Natural killer cell (primary cell): ENCODE data around the gene ZACN. TPM values are rescaled to one million over a fixed set of nuclear protein-coding genes. Genes with fewer than 3 reads are reported as not detected.
A peak's percentile ranks its signal among the peaks of the same experiment; 100 is the strongest.

Experiments
- ATAC-seq, 3 donors: fragments of 150-1000 bp in 2 of 3; fragments of 200-7000 bp in 1 of 3; cut with Tn5 transposase; 1 replicate in 1 of 3; 2 replicates in 2 of 3; pipeline ENCODE4 v1.10.0; 2021; ENCODE audit warnings: mild to moderate bottlenecking in 2 of 3, moderate library complexity in 2 of 3
- DNase-seq, 2 donors: peaks; one replicate each; pipeline versions ENCODE4 v3.0.0 to v3.0.0-alpha.2; 2013 to 2021; ENCODE audit warnings: mixed read lengths in 1 of 2
- H3K27ac ChIP-seq: one replicate; pipeline ENCODE4 v1.5.1; 2013; ENCODE audit warnings: mild to moderate bottlenecking, low read length
- H3K27me3 ChIP-seq: one replicate; pipeline ENCODE4 v1.6.1; 2013; ENCODE audit warnings: low read length; ENCODE audit not compliant: control insufficient read depth, insufficient read depth
- H3K36me3 ChIP-seq: one replicate; pipeline ENCODE4 v1.6.1; 2013; ENCODE audit warnings: low read length; ENCODE audit not compliant: control insufficient read depth, insufficient read depth
- H3K4me1 ChIP-seq: one replicate; pipeline ENCODE4 v1.6.1; 2013; ENCODE audit warnings: low read length; ENCODE audit not compliant: control insufficient read depth, insufficient read depth
- H3K4me3 ChIP-seq: one replicate; pipeline ENCODE4 v1.5.1; 2013; ENCODE audit warnings: low read length
- H3K9me3 ChIP-seq: one replicate; pipeline ENCODE4 v1.6.1; 2013; ENCODE audit warnings: low read length; ENCODE audit not compliant: control insufficient read depth, insufficient read depth
- H3K27ac Mint-ChIP-seq, 2 donors: one replicate each; pipeline ENCODE4 v1.8.0; 2022; ENCODE audit warnings: mild to moderate bottlenecking in 2 of 2, mixed read lengths in 2 of 2, moderate library complexity in 1 of 2
- H3K27me3 Mint-ChIP-seq, 2 donors: one replicate each; pipeline ENCODE4 v1.8.0; 2022; ENCODE audit warnings: low read depth in 2 of 2, mixed read lengths in 2 of 2
- H3K36me3 Mint-ChIP-seq: one replicate; pipeline ENCODE4 v1.8.0; 2022; ENCODE audit warnings: mixed read lengths
- H3K4me1 Mint-ChIP-seq, 2 donors: one replicate each; pipeline ENCODE4 v1.8.0; 2022; ENCODE audit warnings: mixed read lengths in 2 of 2
- H3K4me3 Mint-ChIP-seq: one replicate; pipeline ENCODE4 v1.8.0; 2022; ENCODE audit warnings: mild to moderate bottlenecking, moderate library complexity, mixed read lengths
- H3K9me3 Mint-ChIP-seq, 2 donors: one replicate each; pipeline ENCODE4 v1.8.0; 2022; ENCODE audit warnings: mixed read lengths in 2 of 2
- WGBS: methylation state at CpG from one replicate; pipeline ENCODE4 v1.1.7; 2013; ENCODE audit warnings: missing lambda C conversion rate; ENCODE audit not compliant: insufficient coverage; 5-methylcytosine and 5-hydroxymethylcytosine counted together
- intact Hi-C: fragments of 100-400 bp; cut with micrococcal nuclease; formaldehyde crosslinking; loops from one replicate; pipeline ENCODE4 v1.14.2; 2022
- total RNA-seq, 4 donors: library from RNA; stranded (reverse); fragments of 120-200 nt in 1 of 4; gene quantifications; one replicate each; pipeline versions ENCODE4 v1.2.3 to v1.2.4, GENCODE V29; 2013 to 2022
- TF ChIP-seq, protein P1 (sequence below): fragments of 200-600 bp; IDR thresholded peaks from one replicate; pipeline ENCODE4 v1.8.0; 2022; ENCODE audit warnings: antibody characterized with exemption

Gene ZACN
- total RNA-seq, 3 donors from 2014 or later (not counting 1 experiment from before 2014, with no cell fraction given): 0.28 to 0.80 (median 0.50) TPM

DNA sequence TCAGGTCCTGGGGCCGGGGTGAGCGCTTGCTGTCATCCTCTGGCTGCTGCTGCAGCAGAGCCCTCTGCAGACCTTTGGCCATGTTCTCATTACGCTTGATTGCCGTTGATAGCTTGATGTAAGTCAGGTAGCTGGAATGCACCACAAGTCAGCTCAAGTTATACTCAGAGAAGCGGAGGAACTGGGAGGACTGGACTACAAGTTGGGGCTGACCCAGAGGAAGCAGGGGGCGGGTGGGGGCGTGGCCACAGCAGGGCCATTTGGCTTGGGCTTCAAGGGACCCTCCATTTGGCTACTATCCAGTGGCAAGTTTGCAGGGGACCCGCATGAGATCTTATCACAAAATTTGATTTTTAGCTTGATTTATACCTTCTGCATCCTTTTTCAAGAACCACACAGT lies 32.9 kb upstream of the ZACN start:
- Histone ChIP-seq H3K27me3 (no peaks in the 10 kb centered on the region), H3K36me3 (peaks cover 94% of the 10 kb centered on the region), H3K27ac (no peak overlapping the region), H3K4me1 (no peaks in the 10 kb centered on the region), H3K9me3 (no peaks in the 10 kb centered on the region), H3K4me3 (no peak overlapping the region)
- WGBS: 94% methylated on average over 8 of the region's 8 CpGs
- DNase-seq (no peak), ATAC-seq (no peak)
- Mint-ChIP-seq H3K27ac (no peak overlapping the region), H3K27me3 (no peaks in the 10 kb centered on the region), H3K36me3 (peaks cover 38% of the 10 kb centered on the region), H3K4me1 (peaks cover 0 to 11% of the 10 kb centered on the region in 2 donors), H3K9me3 (no peaks in the 10 kb centered on the region), H3K4me3 (no peak overlapping the region)
- intact Hi-C loops: no loop called here
- TF ChIP-seq, protein P1, sequence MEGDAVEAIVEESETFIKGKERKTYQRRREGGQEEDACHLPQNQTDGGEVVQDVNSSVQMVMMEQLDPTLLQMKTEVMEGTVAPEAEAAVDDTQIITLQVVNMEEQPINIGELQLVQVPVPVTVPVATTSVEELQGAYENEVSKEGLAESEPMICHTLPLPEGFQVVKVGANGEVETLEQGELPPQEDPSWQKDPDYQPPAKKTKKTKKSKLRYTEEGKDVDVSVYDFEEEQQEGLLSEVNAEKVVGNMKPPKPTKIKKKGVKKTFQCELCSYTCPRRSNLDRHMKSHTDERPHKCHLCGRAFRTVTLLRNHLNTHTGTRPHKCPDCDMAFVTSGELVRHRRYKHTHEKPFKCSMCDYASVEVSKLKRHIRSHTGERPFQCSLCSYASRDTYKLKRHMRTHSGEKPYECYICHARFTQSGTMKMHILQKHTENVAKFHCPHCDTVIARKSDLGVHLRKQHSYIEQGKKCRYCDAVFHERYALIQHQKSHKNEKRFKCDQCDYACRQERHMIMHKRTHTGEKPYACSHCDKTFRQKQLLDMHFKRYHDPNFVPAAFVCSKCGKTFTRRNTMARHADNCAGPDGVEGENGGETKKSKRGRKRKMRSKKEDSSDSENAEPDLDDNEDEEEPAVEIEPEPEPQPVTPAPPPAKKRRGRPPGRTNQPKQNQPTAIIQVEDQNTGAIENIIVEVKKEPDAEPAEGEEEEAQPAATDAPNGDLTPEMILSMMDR: no peak

DNA sequence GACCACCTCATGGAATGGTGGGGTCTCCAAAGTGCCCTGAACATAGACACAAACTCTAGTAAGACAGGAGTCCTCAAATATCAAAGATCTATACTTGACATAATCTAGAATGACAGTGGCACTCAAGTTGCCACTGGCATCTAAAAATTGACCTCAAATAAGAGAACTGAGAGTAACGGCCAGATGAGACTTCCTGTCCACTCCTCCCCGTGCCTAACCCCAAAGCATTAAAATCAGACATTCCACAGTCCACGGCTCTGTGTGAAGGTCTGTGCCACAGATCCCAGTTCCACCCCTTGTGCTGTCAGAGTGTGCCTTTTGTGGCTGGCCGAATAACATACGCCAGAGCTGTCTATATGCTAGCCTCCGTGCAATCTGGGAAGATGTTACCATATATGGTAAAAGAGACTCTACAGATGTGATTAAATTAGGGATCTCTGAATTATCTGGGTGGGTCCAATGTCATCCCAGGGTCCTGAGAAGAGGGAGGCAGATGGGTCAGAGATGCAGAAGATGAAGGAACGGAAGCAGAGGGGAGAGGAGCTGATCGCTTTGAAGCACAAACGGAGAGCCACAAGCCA lies 30.9 kb upstream of the ZACN start:
- no peak overlapping the region for H3K27ac ChIP-seq
- no peaks in the 10 kb centered on the region for H3K4me1 ChIP-seq
- WGBS: 82% methylated on average over 9 of the region's 9 CpGs
- H3K27ac Mint-ChIP-seq: peak overlapping the region in 1 of 2 donors; percentile 25
- DNase-seq (no peak), ATAC-seq (no peak)
- no peak overlapping the region for H3K4me3 Mint-ChIP-seq
- H3K9me3 Mint-ChIP-seq: no peaks in the 10 kb centered on the region
- H3K36me3 Mint-ChIP-seq: peaks cover 38% of the 10 kb centered on the region
- H3K36me3 ChIP-seq: peaks cover 86% of the 10 kb centered on the region
- H3K9me3 ChIP-seq: no peaks in the 10 kb centered on the region
- intact Hi-C loops: no loop called here
- no peaks in the 10 kb centered on the region for H3K27me3 Mint-ChIP-seq
- peaks cover 0 to 15% of the 10 kb centered on the region in 2 donors for H3K4me1 Mint-ChIP-seq
- H3K27me3 ChIP-seq: no peaks in the 10 kb centered on the region
- no peak overlapping the region for H3K4me3 ChIP-seq
- TF ChIP-seq, protein P1: no peak

DNA sequence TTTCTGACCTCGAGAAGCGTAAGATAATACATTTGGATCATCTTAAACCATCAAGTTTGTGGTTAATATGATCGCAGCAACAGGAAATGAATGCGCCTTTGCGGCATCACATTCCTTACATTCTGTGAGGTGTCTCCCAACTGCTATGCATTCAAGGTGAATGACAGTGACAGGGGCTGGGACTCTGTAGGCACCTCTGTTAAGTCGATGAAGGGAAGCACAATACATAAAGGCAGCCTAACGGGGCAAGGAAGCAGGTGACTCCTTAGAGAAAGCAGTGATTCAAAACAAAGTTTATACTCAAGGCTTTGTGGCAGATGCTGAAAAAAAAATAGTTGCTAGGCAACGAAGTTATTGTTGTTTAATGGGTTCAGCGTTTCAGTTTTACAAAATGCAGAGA lies 30.3 kb upstream of the ZACN start:
- H3K36me3 Mint-ChIP-seq: peaks cover 35% of the 10 kb centered on the region

More for the DNA sequence above, 30.3 kb upstream of the ZACN start:
- Histone ChIP-seq H3K27ac (no peak overlapping the region), H3K9me3 (no peaks in the 10 kb centered on the region), H3K4me3 (no peak overlapping the region), H3K36me3 (peaks cover 86% of the 10 kb centered on the region), H3K27me3 (no peaks in the 10 kb centered on the region), H3K4me1 (no peaks in the 10 kb centered on the region)
- H3K27ac Mint-ChIP-seq: peak overlapping the region; percentile 33 to 56
- no peaks in the 10 kb centered on the region for H3K27me3 Mint-ChIP-seq
- intact Hi-C loops: no loop called here
- 83% methylated on average over 9 of the region's 9 CpGs for WGBS
- no peaks in the 10 kb centered on the region for H3K9me3 Mint-ChIP-seq
- DNase-seq: peak in 1 of 2 donors; percentile 45
- no peak for ATAC-seq
- peaks cover 0 to 15% of the 10 kb centered on the region in 2 donors for H3K4me1 Mint-ChIP-seq
- TF ChIP-seq, protein P1: no peak
- H3K4me3 Mint-ChIP-seq: no peak overlapping the region
